Smooth muscle cell of the brain vasculature (primary cell): Measurements from ENCODE around the gene TLE5.
"Not testable (repeated sequence)": the region's sequence is repeated elsewhere in the genome, so short reads cannot be mapped to it uniquely, and the experiment has no call there.

Source experiments
- DNase-seq: peaks from one replicate; pipeline ENCODE4 v3.0.0-alpha.2; 2012; ENCODE audit warnings: low read depth, low spot score

TLE5 gene

GRCh38 chr19:3061182-3062161 is 823 bp downstream of the TLE5 start:
- no peak for DNase-seq

GRCh38 chr19:3060857-3061181 is 1.5 kb downstream of the TLE5 start:
- DNase-seq: no peak

GRCh38 chr19:3059653-3060052 is 2.6 kb downstream of the TLE5 start:
- DNase-seq: no peak

GRCh38 chr19:3058821-3059314 is 3.4 kb downstream of the TLE5 start:
- DNase-seq: no peak

GRCh38 chr19:3058009-3058820 is 4.1 kb downstream of the TLE5 start:
- no peak for DNase-seq

- DNase-seq: no peak
These were observed 5.0 kb downstream of the TLE5 start for GRCh38 chr19:3057275-3057714.

GRCh38 chr19:3056417-3057088 is 5.7 kb downstream of the TLE5 start:
- no peak for DNase-seq

GRCh38 chr19:3055741-3056416 is 6.4 kb downstream of the TLE5 start:
- no peak for DNase-seq

GRCh38 chr19:3054972-3055740 is 7.1 kb downstream of the TLE5 start:
- DNase-seq: no peak

- no peak for DNase-seq
These were observed 7.9 kb downstream of the TLE5 start for GRCh38 chr19:3054265-3054971.

- DNase-seq: no peak
These were observed 8.5 kb downstream of the TLE5 start for GRCh38 chr19:3053780-3054179.

GRCh38 chr19:3053218-3053621 is 9.1 kb downstream of the TLE5 start:
- DNase-seq: no peak

GRCh38 chr19:3050016-3050415 is 12.3 kb downstream of the TLE5 start:
- not testable (repeated sequence) for DNase-seq

- no peak for DNase-seq
These were observed 13.2 kb downstream of the TLE5 start for GRCh38 chr19:3049089-3049488.

- no peak for DNase-seq
These were observed 14.1 kb downstream of the TLE5 start for GRCh38 chr19:3048190-3048533.

GRCh38 chr19:3047496-3048189 is 14.7 kb downstream of the TLE5 start:
- DNase-seq: no peak

GRCh38 chr19:3046698-3047495 is 15.4 kb downstream of the TLE5 start:
- no peak for DNase-seq

- DNase-seq: no peak
These were observed 16.2 kb downstream of the TLE5 start for GRCh38 chr19:3045885-3046697.
